Coronary artery (tissue), 2 donors: ENCODE results near the gene SRL.

Experiments
- DNase-seq: peaks from one replicate; pipeline ENCODE4 v3.0.0-alpha.2; 2017; ENCODE audit warnings: low spot score
- H3K27ac ChIP-seq, 2 donors: fragments of 200-600 bp; sonication (generic); one replicate each; pipeline ENCODE4 v1.5.1; 2016 to 2019
- H3K4me3 ChIP-seq: fragments of 200-600 bp; sonication (generic); 2 replicates; pipeline ENCODE4 v1.5.1; 2016; ENCODE audit warnings: mild to moderate bottlenecking, moderate library complexity
- TF ChIP-seq, protein P1 (sequence below): fragments of 200-600 bp; sonication (generic); IDR thresholded peaks from one replicate; pipeline ENCODE4 v1.5.1; 2019; ENCODE audit warnings: antibody characterized with exemption

SRL gene

DNA sequence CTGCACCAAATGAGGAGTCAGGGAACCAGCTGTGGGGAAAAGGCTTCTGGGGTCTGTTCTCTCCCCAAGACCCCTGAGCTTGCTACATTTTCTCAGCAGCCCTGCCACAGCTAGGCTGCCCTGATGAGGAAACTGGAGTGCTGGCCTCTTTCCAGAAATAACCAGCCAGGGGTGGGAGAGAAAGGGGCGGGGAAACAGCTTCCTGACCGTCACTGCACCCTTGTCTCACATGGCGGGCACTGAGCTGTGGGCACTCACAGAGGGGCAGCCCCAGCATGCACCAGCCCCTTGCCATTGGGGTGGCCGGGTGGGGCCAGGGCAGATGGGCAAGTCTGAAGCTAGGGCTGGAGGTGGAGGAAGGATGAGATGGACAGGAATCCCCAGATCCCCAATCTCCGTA, 2.9 kb downstream of the SRL start:
- Histone ChIP-seq H3K4me3 (peak overlapping the region; percentile 56), H3K27ac (peak overlapping the region; percentile 64 to 83)
- no peak for DNase-seq
- TF ChIP-seq, protein P1, sequence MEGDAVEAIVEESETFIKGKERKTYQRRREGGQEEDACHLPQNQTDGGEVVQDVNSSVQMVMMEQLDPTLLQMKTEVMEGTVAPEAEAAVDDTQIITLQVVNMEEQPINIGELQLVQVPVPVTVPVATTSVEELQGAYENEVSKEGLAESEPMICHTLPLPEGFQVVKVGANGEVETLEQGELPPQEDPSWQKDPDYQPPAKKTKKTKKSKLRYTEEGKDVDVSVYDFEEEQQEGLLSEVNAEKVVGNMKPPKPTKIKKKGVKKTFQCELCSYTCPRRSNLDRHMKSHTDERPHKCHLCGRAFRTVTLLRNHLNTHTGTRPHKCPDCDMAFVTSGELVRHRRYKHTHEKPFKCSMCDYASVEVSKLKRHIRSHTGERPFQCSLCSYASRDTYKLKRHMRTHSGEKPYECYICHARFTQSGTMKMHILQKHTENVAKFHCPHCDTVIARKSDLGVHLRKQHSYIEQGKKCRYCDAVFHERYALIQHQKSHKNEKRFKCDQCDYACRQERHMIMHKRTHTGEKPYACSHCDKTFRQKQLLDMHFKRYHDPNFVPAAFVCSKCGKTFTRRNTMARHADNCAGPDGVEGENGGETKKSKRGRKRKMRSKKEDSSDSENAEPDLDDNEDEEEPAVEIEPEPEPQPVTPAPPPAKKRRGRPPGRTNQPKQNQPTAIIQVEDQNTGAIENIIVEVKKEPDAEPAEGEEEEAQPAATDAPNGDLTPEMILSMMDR, result no peak

DNA sequence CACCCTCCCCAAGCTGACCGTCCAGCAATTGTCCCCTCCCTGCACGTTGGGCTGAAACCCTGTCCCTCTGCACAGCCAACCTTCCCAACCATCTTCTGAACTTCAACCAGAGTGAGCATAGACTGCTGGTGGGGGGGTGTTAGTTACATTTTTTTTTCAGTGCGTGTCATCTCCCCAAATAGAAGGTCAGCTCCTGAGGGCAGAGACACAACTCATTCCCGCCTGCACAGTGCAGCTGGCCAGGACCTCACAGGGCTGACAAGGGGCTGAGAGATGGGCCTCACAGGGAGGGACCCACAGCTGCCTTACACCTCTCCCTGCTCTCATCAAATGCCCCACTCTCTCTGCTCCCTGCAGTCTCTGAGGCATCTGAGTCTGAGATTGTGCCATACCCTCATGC, 8.4 kb downstream of the SRL start:
- peak overlapping the region; percentile 53 to 80 for H3K27ac ChIP-seq
- DNase-seq, result no peak
- peak overlapping the region; percentile 20 for H3K4me3 ChIP-seq
- TF ChIP-seq, protein P1, result no peak

DNA sequence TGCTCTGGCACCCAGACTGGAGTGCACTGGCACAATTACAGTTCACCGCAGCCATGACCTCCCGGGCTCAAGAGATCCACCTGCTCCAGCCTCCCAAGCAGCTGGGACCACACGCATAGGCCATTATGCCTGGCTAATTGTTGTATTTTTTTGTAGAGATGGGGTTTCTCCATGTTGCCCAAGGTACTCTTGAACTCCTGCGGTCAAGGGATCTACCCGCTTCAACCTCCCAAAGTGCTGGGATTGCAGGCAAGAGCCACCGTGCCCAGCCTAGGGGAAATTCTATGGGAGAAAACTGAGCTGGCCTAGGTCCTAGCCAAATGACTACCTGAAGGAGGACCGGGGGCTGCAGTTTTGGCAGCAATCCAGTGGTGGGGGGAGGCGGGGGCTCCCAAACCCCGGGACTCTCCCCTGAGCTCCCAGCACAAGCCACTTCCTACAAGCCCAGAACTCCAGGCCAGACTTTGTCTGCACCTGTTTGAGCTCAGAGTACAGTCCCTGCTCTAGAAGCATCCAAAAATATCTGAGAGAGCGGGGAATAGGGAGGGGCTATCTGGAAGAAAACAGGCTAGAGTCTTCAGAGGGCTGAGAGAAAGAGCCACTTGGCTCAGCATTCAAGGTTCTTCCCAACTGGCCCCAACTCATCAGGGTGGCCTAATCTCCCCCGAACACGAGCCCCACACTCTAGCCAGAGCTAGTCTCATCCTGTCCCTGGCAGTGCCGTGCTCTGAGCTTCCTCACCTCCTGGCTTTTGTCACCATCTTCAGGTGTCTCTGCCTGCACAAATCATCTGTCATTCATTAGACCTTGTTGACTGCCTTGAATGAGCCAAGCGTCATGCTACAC, 9.1 kb downstream of the SRL start:
- TF ChIP-seq, protein P1, result no peak
- peak overlapping the region; percentile 53 to 80 for H3K27ac ChIP-seq
- DNase-seq, result no peak
- peak overlapping the region; percentile 20 for H3K4me3 ChIP-seq

DNA sequence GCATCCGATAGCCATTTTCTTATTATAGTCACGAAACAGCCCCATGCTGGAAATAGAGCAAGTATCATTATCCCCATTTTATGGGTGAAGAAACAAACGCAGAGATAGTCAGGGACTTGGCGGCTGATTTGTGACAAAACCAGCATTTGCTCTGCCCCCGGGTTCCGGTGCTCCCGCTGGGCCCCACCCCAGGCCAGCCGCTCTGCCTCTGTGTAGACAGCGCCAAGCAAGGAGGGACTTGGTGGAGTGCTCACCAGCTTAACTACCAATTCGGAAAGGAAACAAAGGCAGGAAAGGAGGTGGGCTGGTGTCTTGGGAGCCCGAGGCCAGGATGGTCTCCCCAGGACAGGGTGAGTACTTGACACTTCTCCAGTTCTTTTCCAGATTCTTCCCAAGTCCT, 10.0 kb downstream of the SRL start:
- TF ChIP-seq, protein P1, result no peak
- peak overlapping the region; percentile 39 to 43 for H3K27ac ChIP-seq
- H3K4me3 ChIP-seq, result no peak overlapping the region

DNA sequence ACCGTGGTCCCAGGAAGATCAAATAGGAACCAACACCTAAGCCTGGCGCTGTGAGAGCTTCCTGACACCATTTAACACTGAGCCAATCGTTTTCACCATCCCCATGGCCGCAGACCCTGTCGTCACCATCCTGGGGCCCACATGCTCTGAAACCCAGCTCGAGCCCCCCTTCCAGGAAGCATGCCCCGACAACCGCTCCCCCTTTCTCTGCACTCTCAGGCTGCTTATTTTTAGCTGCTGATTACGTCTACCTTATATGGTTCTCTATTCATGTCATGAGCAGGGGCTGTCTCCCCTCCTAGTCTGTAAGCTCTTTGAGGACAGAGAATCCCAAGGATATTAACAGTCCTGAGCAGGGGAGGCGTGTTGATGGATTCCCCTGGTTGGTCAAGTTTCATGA, 10.5 kb downstream of the SRL start:
- DNase-seq, result no peak
- Histone ChIP-seq H3K27ac (peak overlapping the region; percentile 39 to 43), H3K4me3 (no peak overlapping the region)
- TF ChIP-seq, protein P1, result no peak

More for the DNA sequence above, 10.0 kb downstream of the SRL start:
- no peak for DNase-seq

DNA sequence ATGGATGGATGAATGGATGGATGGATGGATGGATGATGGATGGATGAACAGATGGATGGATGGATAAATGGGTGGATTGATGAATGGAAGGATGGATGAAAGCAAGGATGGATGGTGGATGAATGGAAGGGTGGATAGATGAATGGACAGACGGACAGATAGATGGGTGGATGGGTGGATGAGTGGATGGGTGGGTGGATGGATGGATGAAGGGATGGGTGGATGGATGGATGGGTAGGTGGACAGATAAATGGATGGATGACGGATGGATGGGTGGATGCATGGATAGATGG, 14.9 kb downstream of the SRL start:
- no peak for DNase-seq

More for the DNA sequence above, 14.9 kb downstream of the SRL start:
- Histone ChIP-seq H3K27ac (no peak overlapping the region), H3K4me3 (no peak overlapping the region)
- TF ChIP-seq, protein P1, result no peak
